Stimulated activated naive CD8-positive, alpha-beta T cell treated with anti-CD3 and anti-CD28 coated beads, Interleukin-15, Interleukin-2, amounts not matched to agents 100 U/mL and 50 U/mL, for 24 hours (primary cell): Measurements from ENCODE around the gene TBX18.
A peak's percentile ranks its signal among the peaks of the same experiment; 100 is the strongest.

Source experiments
- ATAC-seq: fragments of 150-1000 bp; cut with Tn5 transposase; one replicate; pipeline ENCODE4 v1.10.0; 2021
- DNase-seq: peaks from one replicate; pipeline ENCODE4 v3.0.0; 2021

Gene TBX18

DNA sequence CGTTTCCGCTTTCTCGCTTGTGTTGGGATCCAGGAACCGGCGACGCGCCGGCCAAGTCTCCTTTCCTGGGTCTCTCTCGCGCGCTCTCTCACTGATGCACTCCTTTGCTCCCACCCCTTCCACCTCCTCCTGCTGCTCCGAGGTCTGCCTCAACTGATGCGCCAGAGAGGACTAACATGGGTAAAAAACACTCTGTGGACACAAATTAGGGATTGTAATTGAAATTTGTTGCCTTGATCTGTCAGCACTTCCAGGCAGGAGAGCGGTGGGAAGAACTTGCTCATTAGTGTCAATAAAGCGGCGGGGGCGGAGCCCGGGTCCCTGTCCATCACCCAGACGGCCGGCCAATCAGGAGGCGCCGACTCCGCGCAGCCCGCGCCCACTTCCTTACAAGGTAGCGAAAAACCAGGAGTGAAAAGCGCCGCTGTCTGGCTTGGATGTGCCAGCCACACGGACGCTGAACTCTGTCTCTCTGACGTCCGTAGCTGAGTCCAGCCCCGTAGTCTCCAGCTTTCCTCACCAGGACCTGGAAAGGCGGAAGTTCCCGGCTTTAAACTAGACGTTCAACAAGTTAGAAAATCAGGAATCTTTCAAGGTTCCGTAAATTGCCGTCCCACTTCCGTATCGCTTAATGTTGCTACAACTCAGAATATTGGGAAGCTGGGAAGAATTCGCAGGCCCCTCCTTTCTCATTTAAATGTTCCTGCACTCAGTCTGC is at the start of gene TBX18:
TBX18 (minus strand) TSS at position 267 of the 718 bp plus-strand sequence. CDS start 417 bp downstream, outside the sequence.
- ATAC-seq = peak; percentile 60
- peak; percentile 34 for DNase-seq

DNA sequence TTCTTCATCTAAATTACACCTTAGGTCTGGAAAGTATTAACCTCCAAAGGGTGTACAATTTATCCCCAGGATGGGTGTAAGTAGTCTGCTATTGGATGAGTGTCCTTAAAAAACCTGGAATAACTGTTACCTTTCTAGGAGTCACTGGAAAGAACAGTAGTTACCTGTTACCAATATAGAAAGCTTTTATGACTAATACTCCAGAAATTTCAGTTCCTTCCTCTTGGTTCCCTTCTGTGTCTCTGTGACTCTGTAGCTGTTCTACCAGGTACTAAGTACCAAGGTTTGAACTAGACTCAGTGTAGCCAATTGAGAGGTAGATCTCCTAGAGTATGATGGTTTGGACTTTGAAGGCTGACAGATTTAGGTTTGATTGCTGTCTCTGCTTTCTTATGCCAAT is 47.0 kb upstream of the TBX18 start:
- no peak for DNase-seq
- no peak for ATAC-seq

DNA sequence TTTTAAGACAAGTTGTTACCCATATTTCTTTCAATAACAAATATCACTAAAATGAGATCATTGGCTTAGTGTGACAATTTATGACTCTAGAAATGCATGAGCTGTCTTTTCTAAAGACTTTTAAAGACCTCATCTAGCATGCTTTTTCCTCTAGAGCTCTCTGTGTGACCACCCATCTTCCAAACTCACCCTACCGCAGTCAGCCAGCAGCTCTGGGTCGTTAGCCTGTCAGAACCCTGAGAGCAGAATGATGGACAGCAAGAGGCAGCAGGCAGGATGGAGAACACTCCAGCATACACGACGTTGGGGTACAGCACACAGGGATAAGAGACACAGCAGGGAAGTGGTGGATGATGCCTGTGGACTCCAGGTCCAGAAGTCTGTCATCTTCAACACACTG is 45.1 kb upstream of the TBX18 start:
- no peak for ATAC-seq
- DNase-seq = no peak

DNA sequence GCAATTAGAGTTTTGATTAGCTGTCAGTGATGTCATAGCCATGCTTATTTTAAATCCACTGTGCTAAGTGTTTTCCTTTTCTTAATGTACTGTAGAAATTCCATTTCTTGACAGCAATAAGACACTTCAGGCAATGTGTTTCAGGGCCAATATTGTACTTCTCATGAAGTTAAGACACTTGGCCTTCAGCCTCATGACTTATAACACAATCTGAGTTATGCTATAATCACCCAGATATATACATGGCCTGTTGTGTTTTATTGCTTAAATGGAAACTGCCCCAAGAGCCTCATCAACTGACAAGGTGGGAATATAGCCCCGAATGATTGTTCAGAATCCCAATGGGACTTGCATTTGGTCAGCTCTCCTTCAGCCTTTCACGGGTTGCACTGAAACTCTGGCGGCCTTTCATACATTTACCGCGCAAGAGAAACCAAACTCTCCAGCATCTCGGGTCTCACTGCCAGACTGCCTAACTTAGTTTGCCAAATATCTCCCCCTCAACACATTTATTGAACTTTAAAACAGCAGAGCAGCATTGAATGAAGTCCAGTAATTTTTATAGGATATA is 44.2 kb upstream of the TBX18 start:
- ATAC-seq = no peak
- DNase-seq = no peak

DNA sequence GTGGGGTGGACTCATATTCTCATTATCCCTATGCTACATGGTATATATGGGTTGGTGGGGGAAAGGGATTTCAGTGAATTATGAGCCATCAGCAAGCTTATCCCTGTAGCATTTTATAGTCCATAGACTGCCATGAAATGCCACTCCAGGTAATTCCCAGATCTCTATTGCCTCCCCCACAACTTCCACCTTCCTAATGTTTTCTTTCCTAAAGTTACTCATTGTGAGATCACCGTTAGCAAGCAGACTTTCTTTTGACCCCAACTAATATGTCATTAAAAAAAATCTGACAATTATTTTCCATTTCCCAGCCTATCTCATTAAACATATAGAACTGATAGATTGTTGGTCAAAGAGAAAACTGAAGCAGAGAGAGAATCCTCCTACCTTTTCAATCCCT is 40.7 kb upstream of the TBX18 start:
- ATAC-seq = no peak
- no peak for DNase-seq

DNA sequence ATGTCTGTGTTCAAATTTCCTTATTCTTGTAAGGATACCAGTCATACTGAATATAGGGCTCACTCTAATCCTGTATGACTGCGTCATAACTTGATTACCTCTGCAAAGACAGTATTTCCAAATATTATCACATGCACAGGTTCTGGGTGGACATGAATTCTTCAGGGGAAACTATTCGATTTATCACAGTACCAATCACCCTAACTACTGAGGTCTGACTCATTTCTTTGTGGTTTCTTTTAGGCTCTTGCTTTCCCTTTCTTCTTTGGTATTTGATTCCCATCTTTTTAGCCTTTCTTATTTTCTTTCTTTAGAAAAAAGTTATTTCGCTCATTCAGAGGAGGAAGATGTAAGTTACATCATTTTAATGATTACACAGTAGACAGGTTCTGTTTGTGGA is 40.3 kb upstream of the TBX18 start:
- no peak for DNase-seq

DNA sequence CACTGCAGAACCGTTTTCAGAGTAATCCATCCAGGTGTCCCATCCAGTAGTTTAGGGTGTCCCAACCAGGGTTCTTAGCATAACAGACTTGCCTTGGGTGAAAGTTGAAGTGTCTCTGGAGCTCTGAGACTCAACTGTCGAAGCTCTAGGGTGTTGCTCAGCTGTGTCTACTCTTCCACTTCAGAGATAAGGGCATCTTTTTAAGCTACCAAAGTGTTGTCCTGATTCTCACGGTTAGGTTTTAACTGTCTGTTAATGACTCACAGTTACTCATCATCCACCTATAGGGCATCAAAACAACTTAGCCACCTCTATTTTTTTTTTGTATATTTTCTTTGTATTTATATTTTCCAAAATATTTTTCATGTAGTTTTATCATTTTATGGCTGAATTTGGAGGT is 36.9 kb upstream of the TBX18 start:
- no peak for ATAC-seq
- no peak for DNase-seq

More for the DNA sequence above, 40.3 kb upstream of the TBX18 start:
- ATAC-seq = no peak

DNA sequence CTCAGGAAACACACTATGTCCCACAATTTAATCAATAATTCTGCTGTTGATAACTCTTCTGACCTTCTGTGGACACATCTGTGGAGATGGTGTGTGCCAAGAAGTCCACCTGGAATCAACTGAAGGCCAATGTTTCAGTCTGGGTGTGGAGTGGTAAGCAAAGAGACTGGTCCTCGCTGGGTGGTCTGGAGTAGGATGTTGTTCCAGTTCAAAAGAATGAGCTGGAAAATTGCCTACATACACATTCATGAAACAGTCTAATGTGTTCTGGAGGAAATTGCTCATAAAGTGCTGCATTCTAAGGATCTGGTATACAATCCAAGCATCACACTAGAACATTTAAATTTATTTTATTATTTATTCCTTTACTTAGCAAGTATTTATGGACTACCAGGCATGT is 33.9 kb upstream of the TBX18 start:
- DNase-seq (no peak), ATAC-seq (no peak)

DNA sequence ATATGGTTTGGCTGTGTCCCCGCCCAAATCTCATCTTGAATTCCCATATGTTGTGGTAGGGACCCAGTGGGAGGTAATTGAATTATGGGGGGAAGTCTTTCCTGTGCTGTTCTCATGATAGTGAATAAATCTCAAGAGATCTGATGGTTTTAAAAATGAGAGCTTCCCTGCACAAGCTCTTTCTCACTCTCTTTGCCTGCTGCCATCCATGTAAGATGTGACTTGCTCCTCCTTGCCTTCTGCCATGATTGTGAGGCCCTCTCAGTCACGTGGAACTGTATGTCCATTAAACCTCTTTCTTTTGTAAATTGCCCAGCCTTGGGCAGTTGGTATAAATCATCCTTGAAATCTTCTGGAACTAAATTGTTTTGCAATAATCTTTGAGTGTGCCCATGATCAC is 31.9 kb upstream of the TBX18 start:
- no peak for ATAC-seq
- DNase-seq = no peak

DNA sequence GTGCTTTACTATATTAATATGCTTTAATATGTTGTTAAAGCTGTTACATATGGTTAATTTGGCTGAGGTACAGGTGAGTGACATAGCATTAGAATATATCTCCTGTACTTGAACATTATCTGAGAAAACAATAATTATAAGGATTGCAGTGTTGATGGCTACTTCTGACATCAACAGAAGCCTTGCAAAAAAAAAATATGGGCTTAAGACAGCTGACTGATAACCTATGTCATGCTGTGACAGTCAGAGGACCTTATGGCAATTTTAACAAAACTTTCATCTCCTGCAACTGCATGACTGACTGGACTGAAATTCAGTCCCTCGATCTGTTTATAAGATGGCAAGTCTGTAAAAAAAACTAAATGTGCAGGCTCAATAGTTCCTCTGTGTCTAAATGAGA is 27.5 kb upstream of the TBX18 start:
- ATAC-seq = no peak
- DNase-seq = no peak

DNA sequence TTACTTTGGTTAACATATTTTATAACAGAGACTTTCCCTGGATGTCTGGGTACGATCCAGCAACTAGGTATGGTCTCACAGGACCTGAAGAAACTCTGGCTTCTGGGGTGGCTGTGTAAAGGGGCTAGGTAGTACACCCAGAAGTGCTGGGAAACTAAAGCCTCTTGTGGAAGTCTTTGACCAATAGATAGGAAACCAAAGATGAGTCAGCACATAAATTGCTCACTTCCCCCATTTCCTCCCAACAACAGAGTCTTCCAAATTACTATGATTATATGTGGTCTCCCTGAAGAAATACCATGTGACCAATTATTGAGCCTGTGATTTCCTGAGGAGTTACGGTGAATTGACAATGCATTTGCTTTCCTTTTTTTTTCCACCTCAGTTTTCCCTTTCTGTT is 26.8 kb upstream of the TBX18 start:
- DNase-seq (no peak), ATAC-seq (no peak)

DNA sequence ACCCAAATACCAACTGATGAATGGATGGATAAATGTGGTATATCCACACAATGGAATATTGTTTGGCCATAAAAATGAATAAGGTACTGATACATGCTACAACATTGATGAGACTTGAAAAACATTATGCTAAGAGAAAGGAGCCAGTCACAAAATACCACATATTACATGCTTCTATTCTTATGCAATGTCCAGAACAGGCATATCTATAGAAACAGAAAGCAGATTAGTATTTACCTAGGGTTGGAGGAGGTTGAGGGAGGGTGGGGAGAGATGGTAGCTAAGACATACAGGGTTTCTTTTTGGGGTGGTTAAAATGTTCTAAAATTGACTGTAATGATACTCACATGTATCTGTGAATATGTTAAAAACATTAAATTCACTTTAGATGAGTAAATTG is 24.8 kb upstream of the TBX18 start:
- ATAC-seq (no peak), DNase-seq (no peak)

DNA sequence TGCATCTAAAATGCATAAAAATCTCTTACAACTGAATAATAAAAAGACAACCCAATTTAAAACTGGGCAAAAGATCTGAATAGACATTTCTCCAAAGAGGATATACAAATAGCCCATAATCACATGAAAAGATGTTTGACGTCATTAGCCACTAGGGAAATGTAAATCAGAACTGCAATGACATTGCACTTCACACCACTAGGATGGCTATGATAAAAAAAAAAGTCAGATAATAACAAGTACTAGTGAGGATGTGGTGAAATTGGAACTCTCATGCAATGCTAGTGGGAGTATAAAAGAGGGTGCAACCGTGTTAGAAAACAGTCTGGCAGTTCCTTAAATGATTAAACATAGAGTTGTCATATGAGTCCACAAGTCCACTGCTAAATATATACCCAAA is 24.3 kb upstream of the TBX18 start:
- no peak for DNase-seq
- no peak for ATAC-seq

DNA sequence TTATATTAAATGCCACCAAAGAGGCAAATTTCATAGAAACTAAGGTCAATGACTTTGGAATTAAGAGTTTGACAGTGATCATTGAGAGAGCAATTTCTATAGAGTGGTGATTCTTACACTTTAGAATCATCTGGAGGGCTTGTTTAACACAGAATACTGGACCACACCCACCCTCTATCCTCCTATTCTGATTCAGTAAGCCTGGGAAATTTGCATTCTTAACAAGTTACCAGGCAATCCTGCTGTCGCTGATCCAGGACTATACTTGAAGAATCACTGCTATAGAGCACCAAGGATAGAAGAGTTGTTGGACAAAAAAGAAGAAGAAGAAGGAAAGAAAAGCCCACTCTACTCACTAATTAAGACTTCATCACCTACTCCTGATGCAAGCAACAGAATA is 21.3 kb upstream of the TBX18 start:
- no peak for DNase-seq
- no peak for ATAC-seq

DNA sequence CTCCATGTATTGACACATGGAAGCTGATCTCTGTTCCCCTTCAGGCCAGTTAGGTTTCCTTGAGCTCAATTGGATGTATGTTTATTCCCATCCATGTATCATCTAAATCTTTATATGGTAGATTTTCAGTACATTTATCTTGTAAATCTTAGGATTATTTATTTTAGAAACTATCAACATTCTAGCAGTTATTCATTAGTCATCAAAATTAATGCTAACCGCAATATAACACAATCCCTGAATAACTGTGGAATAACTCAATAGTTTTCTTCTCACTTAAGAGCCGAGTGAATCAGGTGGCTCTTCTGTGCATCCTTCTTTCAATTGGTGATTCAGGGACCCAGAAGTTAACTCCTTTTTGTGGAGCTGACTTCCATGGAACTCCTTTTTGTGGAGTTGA is 15.5 kb upstream of the TBX18 start:
- no peak for ATAC-seq
- no peak for DNase-seq

DNA sequence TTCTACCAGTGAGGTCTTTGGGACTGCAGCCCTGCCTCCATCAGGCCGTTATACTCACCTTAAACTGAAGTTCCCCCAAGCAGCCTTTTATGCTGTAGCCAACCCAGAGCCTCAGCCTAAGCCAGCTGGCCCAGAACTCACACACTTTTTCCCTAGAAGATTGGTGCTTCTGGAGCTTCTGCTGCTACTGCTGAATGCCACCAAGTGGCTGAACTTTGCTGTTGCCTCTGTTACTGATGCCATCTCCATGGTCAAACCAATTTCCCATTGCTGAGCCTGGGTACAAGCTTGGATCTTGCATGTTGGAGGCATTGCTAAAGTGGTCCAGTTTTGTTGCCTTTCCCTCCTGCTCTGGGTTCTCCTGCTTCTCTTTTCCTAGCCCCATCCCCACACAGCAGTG is 15.0 kb upstream of the TBX18 start:
- ATAC-seq (no peak), DNase-seq (no peak)

DNA sequence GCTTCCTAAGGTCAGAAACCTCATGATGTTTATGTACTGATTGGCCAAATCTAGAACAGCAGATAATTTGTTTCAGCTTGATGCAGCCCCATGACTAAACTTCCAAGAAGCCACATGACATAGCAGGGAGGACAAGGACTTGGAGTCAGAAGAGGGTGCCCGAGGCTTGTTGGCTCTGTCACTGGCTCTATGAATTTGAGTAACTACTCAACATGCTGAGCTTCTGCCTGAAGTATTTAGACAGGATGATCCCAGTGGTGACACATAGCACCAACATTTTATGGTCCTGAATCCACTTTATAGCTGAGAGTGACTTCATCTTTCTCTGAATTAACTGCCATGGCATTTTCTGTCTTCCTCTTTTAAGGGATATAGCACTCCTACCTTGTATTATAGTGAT is 13.5 kb upstream of the TBX18 start:
- DNase-seq (no peak), ATAC-seq (no peak)

DNA sequence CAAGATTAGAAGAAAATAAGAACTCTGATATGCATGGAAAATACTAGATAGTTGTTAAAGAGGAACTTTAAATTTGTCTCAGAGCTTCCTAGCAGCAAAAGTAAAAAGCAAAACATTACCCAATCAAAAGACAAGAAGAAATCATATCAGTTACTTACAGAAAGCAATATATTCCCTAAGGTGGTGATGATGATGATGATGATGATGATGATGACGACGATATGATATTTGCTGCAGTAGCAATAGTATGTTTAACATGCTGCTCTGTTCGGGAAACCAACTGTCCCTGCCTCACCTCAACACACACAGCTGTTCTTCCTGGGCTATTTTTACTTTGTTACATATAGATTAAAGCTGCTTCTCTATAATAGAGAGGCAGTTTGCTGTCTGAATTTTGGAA is 12.0 kb upstream of the TBX18 start:
- DNase-seq = no peak
- no peak for ATAC-seq

DNA sequence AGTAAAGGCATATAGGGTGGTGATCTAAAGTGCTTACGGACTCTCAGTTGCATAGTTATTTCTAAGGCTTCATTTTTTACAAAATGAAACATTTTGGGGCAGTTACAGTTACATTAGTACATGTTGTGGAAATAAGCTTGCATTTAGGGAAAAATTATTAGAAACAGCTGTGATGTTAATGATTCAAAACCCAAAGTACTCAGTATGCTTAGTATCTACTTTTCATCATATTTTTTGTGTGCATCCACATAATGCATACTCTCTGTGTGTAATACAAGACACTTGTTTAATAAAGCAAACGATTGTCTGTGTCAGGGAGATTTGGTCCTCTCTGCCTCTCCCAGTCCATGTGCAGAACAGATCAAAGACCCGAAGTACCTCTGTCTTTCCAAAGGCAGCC is 11.4 kb upstream of the TBX18 start:
- no peak for DNase-seq
- ATAC-seq = no peak

DNA sequence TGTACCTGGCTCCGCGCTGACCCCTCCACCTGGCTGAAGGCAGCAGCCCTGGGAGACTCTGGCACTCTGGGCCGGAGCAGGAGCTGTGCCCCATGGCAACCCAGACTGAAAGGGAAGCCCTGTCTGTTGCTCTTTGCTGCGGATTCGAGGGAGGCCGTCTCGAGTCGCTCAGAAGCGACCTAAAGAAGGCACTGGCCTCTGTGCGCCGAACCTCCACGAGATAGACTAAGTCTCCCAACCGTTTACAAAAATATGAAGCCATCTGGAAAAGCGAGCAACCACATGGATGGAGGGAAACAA is 10.5 kb upstream of the TBX18 start:
- DNase-seq = no peak
- no peak for ATAC-seq

DNA sequence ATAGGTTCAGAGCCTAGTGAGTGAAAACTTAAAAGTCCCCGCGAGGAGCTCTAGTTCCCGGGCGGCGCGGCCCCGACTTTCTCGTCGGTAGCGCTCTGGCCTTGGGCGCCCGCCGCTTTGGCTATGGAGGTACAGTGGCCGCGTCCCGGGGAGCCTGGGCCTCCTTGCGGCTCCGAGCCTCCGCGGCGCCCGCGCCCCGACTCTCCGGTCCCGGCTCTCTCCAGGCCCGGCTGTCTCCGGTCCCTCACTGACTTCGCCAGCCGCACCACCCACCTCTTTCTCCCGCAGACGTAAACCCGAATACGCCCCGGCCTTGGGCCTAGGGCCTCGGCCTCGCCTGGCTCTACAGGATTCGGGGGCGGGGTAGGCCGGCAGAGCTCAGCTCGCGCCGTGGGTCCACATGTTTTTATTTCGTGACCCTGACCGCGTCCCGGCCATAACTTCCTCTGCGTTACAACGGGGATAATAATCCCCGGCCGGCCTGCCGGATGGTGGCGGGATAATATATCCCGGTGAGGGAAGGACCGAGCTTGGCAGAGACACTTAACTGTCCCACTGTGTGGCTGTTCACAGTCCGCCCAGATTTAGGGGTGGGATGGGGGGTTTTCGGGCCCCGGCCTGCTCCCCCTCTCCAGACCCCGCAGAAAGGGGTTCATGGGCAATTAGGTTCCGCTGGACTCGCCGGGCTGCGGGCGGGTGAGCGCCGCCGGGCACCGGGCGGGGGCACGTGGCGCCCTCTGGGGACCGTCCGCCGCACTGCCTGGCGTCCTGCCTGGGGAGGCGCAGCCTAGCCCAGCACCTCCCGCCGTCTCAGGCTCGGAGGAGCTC is 10.0 kb upstream of the TBX18 start:
- peak; percentile 49 for DNase-seq
- no peak for ATAC-seq

DNA sequence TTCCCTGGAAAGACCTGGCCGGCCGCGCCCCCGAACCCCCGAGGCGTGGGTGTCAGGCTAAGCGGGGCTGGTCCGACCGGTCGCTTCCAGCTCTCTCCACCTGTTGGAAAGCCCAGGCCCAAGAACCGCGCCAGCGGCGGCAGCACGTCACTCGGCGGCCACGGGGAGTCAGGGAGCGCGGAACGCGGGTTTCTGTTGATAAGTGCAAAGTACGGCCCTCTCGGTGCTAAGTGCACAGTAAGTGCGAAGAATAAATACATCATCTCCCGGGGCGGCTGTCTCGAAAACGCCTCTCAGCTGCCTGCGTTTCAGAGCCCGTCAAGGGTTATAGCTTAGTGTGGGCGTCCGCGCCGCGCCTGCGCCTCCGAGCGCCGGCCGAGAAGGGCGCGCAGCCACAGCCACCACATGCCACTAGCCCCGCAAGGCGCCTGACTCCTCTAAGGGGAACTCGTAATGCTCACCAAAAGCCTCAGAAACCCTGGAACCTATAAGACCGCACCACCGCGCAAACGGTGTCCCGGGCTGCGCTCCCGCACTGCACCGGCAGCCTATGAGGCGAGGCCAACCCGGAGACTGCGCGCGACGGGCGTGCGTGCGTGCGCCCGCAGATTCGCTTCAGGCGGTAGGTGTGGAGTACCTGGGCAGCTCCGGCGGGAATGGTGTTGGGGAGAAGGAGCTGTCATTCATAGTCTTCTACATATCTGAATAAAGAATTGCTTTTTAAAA is 9.2 kb upstream of the TBX18 start:
- ATAC-seq = no peak
- DNase-seq = no peak

DNA sequence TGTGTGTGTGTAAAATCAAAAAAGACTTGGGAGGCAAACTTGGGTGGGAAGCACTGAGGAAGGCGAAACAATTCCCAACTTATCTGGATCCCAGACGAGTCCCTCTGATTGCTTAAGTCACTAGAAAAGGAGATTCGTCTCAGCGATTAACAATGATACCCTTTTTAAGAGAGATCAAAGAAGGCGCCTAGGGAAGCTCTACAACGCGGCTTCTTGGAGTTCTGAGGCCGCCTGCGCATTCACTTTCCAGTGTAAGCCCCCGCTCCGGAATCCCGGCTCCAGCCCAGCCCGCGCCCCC is 8.7 kb upstream of the TBX18 start:
- ATAC-seq (no peak), DNase-seq (no peak)
